GM21367 (cell line): ENCODE results near the gene RGS3.

ENCODE experiments used
- ATAC-seq: cut with Tn5 transposase; IDR thresholded peaks from one replicate; pipeline ENCODE4 v1.9.1; 2021; ENCODE audit not compliant: unreplicated experiment

The RGS3 gene

DNA sequence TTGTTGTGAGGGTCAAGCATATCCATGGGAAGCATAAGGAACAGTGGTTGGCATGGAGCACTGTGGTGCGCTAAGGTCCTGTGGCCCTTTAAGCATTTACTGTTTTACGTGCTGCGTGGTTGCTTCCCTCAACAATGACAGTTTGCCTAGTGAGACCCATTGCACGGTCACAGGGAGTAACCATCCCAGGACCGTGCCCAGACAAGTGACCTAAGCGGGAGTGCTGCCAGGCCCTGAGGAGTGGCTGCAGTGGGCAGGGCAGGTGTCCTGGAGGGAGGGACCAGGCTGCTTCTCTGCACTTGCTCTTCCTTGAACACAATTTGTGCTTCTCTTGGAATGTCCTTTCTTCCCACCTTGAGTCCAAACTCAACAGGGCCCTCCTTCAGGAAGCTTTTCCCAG lies 64.6 kb downstream of the RGS3 start:
- ATAC-seq = no peak

GRCh38 chr9:113528811-113529210 lies 65.3 kb downstream of the RGS3 start:
- ATAC-seq = no peak

DNA sequence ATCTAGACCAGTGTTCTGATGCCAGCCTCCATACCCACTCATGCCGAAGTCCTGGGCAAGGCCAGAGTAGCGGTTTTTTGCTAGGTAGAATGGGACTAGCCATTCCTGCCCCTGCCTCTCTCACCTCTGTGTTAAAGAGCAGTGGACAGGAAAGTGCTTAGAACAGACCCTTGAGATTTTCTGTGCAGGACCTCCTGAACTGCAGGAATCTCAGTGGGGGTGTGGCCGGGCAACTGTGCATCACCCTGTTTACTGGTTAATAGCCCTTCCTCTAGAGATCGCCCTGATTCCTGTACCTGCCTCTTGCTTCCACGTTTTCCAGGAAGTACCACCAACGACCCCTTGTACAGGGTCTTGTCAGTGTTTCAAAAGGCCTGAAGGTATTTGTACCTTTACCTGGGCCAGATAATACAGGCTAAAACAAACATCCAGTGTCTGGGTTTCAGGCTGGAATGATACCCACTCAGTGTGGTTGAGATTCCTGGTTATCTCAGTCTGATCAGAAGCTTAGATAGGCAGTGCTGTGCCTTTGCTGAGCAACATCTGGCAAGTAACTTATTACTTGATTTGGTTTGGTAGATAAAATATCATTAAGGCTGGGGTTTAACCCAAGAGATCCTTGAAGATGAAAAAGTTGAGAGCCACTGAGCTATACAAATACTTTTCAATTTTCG lies 65.9 kb downstream of the RGS3 start:
- no peak for ATAC-seq

- no peak for ATAC-seq
Measured at GRCh38 chr9:113530022-113530635, 66.6 kb downstream of the RGS3 start.

GRCh38 chr9:113530942-113531341 lies 67.4 kb downstream of the RGS3 start:
- no peak for ATAC-seq

DNA sequence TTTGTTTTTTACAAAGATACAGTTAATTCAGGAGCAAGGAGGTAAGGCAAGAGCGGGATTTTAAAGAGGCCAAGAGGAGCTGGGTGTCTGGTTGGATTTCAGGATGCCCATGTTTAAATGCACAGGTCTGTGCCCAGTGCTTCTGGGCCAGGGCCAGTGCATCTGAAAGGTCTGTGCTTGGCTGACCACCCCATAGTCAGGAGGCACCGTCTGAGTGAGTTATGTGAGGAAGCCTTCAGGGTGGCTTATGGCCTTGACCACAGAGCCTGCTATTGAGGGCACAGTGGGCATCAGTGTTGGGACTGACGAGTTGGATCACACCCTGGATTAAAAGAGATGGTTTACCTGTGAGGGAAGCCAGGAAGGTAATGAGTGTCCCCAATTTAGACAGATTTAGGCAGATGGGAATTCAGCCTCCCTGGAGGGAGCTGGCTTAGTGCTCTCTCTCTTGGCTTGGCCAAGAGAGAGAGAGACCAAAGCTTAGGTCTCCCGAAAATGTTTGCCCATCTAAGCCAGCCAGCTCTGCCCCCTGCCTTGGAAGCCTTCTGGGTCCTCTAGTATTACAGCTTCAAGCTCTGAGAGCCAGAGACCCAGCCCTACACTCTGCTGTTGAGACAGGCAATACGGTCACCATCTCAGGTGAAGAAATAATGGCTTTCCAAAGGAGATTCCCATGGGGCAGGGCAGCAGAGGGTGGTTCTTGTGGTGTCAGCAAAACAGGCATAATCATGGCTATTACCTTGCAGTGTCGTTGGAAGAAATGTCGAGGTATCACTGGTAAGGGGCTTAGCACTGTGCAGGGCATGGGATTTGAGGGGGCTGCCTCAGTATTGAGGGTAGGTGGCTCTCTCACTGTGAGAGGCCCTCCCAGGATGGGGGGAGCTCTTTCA lies 68.6 kb downstream of the RGS3 start:
- ATAC-seq = no peak

- ATAC-seq = no peak
Measured at GRCh38 chr9:113532809-113533190, 69.3 kb downstream of the RGS3 start.

GRCh38 chr9:113533335-113534225 lies 70.1 kb downstream of the RGS3 start:
- no peak for ATAC-seq

GRCh38 chr9:113535756-113536155 lies 72.2 kb downstream of the RGS3 start:
- ATAC-seq = no peak

GRCh38 chr9:113536166-113536482 lies 72.6 kb downstream of the RGS3 start:
- no peak for ATAC-seq

GRCh38 chr9:113536483-113537228 lies 73.1 kb downstream of the RGS3 start:
- ATAC-seq = no peak

GRCh38 chr9:113537229-113537810 lies 73.8 kb downstream of the RGS3 start:
- ATAC-seq = no peak

- ATAC-seq = no peak
Measured at GRCh38 chr9:113538131-113538530, 74.6 kb downstream of the RGS3 start.

DNA sequence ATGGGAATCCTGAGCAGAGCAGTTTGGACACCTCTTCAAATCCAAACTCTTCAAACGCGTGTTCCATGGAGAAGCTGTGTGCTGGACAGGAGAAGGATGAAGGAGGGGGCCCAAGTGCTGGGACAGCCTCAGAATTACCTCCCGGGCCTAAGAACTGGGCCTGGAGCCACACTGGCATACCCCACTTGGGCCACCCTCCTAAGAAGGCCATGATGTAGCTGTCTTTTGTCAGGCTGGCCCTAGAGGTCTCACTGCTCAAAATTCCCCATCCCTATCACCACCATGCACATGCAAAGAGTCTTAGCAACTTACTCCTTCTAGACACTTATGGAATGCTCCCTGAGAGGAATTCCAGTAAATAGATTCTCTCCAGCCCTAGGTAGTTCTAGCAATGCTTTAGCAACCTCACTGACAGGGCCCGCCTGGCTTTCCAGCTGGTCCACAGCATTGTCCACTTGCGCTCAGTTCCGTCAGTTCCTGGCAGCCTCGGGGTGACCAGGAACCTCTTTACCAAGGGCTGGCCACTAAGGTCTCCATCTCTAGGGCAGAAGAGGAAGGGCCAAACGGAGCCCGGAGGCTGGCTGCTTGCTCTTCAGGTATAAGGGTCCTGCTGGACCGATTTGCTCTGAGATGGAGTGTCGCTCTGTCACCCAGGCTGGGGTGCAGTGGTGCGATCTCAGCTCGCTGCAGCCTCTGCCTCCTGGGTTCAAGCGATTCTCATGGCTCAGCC lies 75.3 kb downstream of the RGS3 start:
- no peak for ATAC-seq

DNA sequence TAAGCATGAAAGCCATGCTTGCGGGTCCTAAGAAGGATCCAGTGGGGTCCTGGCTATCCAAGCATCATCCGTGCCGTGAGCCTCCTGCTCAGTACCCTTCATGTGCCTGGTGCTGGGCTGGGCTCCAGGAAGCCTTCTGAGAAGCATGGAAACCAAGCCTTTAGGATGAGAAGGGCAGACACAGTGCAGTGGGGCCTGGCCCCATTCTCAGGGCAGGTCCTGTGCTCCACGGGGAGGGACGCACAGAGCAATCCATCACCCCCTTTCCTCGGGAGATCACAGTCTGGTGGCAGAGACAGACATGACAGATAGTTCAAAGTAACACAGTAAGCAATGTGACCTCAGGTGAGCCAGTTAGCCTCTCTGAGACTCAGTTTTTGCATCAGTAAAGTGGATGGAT lies 76.9 kb downstream of the RGS3 start:
- no peak for ATAC-seq

- no peak for ATAC-seq
Measured at GRCh38 chr9:113541019-113541900, 77.7 kb downstream of the RGS3 start.

- no peak for ATAC-seq
Measured at GRCh38 chr9:113542006-113542405, 78.5 kb downstream of the RGS3 start.

DNA sequence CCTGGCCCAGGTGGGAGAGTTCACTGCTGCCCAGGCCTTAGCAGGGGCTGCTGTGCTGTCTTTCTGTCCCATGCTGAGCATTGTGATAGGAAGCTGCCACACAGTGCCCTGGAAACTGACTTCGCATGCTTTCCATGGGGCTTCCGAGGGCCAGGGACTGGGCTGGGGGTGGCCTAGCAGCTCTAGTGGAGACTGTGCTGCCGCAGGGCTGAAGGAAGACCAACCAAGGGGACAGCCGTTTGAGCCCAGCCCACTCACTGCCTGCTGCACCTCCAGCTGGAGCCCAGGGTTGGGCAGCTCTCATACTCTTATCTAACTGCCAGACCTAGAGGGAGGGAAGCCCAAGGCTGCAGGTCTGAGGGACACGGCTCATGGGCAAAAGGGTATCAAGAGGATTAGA lies 79.2 kb downstream of the RGS3 start:
- no peak for ATAC-seq
